AG09319 (cell line): ENCODE results near the gene GSTK1.
A peak's percentile ranks its signal among the peaks of the same experiment; 100 is the strongest.

Experiments
- DNase-seq: peaks from one replicate; pipeline ENCODE4 v3.0.0-alpha.2; 2010; ENCODE audit warnings: low read depth; ENCODE audit errors: extremely low read depth
- CTCF ChIP-seq: IDR thresholded peaks from 2 replicates; pipeline ENCODE4 v1.5.1; 2011; ENCODE audit warnings: low read depth, mild to moderate bottlenecking, inconsistent platforms, low read length, moderate library complexity

The GSTK1 gene

GRCh38 chr7:143240291-143241168 lies 22.7 kb upstream of the GSTK1 start:
- peak; percentile 95 for TF ChIP-seq CTCF
- DNase-seq, result peak; percentile 68

GRCh38 chr7:143242306-143242705 lies 20.9 kb upstream of the GSTK1 start:
- no peak for TF ChIP-seq CTCF
- DNase-seq, result no peak

GRCh38 chr7:143243111-143243510 lies 20.1 kb upstream of the GSTK1 start:
- TF ChIP-seq CTCF, result no peak

GRCh38 chr7:143243614-143244013 lies 19.6 kb upstream of the GSTK1 start:
- no peak for TF ChIP-seq CTCF

More at GRCh38 chr7:143243111-143243510, 20.1 kb upstream of the GSTK1 start:
- DNase-seq, result no peak

GRCh38 chr7:143244321-143244720 lies 18.9 kb upstream of the GSTK1 start:
- TF ChIP-seq CTCF, result no peak
- DNase-seq, result no peak

More at GRCh38 chr7:143243614-143244013, 19.6 kb upstream of the GSTK1 start:
- DNase-seq, result no peak

- DNase-seq, result no peak
- TF ChIP-seq CTCF, result no peak
Observed at GRCh38 chr7:143245123-143245522, 18.1 kb upstream of the GSTK1 start.

- TF ChIP-seq CTCF, result no peak
- no peak for DNase-seq
Observed at GRCh38 chr7:143247372-143247771, 15.9 kb upstream of the GSTK1 start.
